ENCODE data around the gene ADCY7. TPM values are rescaled to one million over a fixed set of nuclear protein-coding genes. Genes with fewer than 3 reads are reported as not detected.

ADCY7 gene
- total and polyA plus RNA-seq, 9 of the 15 experiments (the other 6 are each of a cell fraction or from before 2014, with no cell fraction given): 2.3 to 108 (median 28.6) TPM

- TF ChIP-seq ID3 (CRISPR knock-in tag; IDR thresholded peaks at IDR 0.05) (no peak), ID3 (tag; IDR thresholded peaks at IDR 0.05) (no peak), PKNOX1 (IDR thresholded peaks at IDR 0.05) (no peak), AFF4 (CRISPR knock-in tag; IDR thresholded peaks at IDR 0.05) (no peak), MNT (conservative IDR thresholded peaks at IDR 0.05) (no peak), BCOR (IDR thresholded peaks at IDR 0.05) (0 out of 2 replicates have a peak, but pooled peaks have one; percentile 54), ZNF12 (CRISPR knock-in tag; IDR thresholded peaks at IDR 0.05) (no peak), HOMEZ (CRISPR knock-in tag; IDR thresholded peaks at IDR 0.05) (no peak), EWSR1 (IDR thresholded peaks at IDR 0.05; ENCODE audit: borderline replicate concordance, low read depth, partially characterized antibody) (no peak), CBX8 (IDR thresholded peaks at IDR 0.05; ENCODE audit: borderline replicate concordance, extremely low read depth, low read depth, low read length, poor library complexity, severe bottlenecking) (no peak), HMG20A (CRISPR knock-in tag; conservative IDR thresholded peaks at IDR 0.05) (no peak), MXD1 (CRISPR knock-in tag; IDR thresholded peaks at IDR 0.05; ENCODE audit: borderline replicate concordance, poor library complexity, severe bottlenecking) (no peak), TAL1 (IDR thresholded peaks at IDR 0.05) (no peak), TSC22D4 (tag; IDR thresholded peaks at IDR 0.05) (no peak), E2F3 (CRISPR knock-in tag; IDR thresholded peaks at IDR 0.05) (no peak), RBM25 (IDR thresholded peaks at IDR 0.05; ENCODE audit: low read depth, low read length, severe bottlenecking) (no peak), POLR2A (conservative IDR thresholded peaks at IDR 0.05) (peak; percentile 56; the same call in 1 of the 2 replicates)
Observed at GRCh38 chr16:50311891-50312501, 45.6 kb downstream of the ADCY7 start (continued).
